GM21576 (cell line): Measurements from ENCODE around the gene PHKA2.

Experiments used
- ATAC-seq: cut with Tn5 transposase; IDR thresholded peaks from one replicate; pipeline ENCODE4 v1.9.1; 2021; ENCODE audit warnings: mild to moderate bottlenecking, moderate library complexity; ENCODE audit not compliant: unreplicated experiment

The PHKA2 gene

DNA sequence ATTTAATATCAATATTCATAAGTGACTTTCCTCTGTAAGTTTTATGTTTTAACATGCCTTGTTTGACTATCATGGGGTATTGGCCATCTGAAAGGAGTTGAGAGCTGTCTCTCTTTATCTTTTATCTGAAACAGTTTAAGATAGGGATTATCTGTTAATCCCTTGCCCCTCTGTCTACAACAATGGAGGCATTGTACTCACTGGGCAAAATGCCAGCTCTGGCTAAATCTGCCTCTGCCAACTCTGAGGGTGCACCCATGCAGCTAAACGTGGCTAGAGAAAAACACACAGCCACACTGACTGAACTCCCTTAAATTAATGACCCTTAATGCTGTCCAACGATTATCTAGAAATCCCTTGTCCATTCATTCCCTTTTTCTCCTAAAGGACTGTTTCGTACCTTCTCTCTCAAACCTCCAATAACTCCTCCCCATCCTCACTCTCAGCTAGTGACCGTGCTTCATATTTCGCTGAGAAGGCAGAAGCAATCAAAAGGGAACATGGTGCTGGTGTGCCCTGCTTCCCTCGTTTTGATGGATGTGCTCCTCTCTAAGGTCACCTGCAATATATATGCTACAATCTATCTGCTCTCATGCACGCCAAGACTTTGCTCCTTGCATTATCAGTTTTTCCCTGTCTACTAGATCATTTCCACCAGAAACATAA is 10.3 kb downstream of the PHKA2 start:
- ATAC-seq: no peak

DNA sequence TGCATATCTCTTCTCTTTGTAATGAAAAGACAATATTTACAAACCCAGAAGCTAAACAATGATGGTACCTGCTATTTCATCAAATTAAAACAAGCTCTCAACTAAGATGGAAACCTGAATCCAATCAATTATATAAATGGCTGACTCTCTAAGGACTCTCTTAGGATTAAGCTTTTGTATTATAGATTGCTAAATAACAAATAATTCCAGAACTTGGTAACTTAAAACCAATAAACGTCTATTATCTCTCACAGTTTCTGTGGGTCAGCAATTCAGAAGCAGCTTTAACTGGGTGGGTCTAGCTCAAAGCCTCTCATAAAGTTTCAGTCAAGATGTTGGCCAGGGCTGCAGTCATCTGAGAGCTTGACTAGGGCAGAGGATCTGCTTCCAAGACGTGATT is 12.4 kb downstream of the PHKA2 start:
- no peak for ATAC-seq

DNA sequence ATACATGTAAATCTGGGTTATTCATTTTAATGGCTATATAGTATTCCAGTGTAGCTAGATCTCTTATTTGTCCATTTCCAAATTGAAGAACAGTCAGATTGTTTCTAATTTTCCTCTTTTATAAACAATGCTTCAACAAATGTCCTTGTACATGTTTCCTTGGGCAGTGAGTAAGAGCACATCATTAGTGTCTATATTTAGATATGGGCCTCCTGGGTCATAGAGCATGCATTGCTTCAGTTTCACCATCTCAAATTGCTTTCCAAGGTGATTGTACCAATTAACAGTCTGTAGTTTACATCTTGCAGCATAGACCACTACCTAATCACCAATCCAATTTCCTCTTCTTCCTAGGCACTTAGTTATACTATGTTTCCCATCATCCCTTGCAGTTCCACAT is 13.4 kb downstream of the PHKA2 start:
- ATAC-seq: no peak

DNA sequence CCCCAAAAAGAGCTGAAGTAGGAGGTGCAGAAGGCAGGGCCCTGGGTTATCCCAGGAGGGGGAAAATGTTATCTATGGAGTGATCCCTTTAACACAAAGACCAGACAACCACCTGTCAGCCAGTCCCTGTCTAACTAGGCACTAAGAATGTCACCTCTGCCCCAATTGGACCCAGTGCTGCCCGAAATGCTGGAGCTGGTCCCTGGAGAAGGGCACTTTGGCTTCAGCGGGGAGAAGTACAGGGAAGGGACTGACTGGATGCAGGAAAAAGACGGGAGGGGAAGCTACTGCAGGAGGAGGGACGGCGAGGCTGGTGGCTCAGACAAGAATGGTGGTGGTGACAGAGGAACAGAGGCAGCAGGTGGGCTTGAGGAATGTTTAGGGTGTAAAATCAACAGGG is 17.3 kb downstream of the PHKA2 start:
- ATAC-seq: no peak

DNA sequence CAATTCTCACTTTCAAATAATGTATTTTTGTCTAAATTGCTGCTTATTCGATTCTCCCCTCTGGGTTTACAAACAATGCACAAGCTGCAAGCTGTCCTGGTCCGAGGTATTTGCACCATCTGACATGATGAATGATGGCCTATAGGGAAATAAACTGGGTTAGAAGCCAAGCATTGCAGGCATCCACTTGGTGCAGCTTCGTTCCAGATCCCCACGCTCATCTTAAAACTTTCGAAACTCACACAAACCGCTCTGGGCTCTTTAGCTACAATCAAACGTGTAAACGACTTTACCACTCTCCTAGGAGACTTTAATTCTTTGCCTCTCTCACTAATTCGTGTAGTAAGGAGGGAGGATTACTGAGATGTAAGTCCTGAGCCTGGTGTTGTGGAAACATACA is 19.0 kb downstream of the PHKA2 start:
- ATAC-seq: no peak

DNA sequence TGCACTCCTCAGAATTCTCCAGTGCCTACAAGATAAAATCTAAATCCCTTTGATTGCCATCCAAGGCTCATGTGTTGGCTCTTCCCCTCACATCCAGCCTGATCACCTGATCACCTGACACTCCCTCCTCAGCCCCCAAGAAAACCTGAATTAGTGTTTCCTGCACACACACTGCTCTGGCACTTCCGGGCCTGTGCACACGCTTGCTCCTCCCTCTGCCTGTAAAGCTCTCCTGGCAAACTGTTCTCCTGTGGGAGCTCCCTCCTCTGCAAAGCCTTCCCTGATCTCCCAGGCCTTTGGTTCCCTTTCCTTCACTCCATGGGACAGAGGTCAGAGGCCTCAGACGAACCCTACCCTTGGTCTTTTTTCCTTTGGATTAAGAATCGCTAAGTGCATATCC is 19.9 kb downstream of the PHKA2 start:
- no peak for ATAC-seq

DNA sequence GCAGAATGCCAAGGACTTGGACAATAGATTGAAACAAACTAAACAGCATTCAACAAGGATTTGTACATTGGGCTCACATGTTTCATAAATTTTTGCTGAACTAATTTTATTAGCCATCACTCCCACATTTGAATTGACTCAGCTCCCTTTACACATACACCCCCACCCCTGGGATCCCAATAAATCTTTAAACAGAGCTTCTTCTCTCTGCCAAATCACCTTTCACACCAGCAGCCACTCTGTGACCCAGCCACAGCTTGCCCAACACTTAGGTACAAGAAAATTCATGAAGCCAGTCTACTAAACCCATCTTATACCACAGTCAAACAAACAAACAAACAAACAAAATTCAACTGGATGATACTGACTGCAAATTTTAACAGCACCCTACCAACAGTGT is 21.6 kb downstream of the PHKA2 start:
- ATAC-seq: no peak

DNA sequence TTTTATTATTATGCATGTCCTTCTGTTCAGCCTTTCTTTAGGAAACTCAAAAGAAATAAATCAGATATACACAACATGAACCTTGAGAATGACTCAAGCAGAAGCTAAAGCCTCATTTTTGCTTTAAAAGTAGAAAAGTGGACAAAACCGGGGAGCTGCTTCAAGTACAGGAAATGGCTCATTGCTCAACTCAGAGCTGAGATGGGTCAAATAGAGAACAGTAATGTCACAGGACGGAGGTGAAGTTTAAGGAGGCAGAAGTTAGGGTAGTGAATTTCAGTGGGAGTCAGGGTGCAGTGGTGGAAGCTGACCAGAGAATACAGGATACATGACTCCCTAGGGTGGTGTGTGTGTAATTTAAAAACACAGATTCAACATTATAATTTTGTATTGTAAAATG is 22.2 kb downstream of the PHKA2 start:
- ATAC-seq: no peak

DNA sequence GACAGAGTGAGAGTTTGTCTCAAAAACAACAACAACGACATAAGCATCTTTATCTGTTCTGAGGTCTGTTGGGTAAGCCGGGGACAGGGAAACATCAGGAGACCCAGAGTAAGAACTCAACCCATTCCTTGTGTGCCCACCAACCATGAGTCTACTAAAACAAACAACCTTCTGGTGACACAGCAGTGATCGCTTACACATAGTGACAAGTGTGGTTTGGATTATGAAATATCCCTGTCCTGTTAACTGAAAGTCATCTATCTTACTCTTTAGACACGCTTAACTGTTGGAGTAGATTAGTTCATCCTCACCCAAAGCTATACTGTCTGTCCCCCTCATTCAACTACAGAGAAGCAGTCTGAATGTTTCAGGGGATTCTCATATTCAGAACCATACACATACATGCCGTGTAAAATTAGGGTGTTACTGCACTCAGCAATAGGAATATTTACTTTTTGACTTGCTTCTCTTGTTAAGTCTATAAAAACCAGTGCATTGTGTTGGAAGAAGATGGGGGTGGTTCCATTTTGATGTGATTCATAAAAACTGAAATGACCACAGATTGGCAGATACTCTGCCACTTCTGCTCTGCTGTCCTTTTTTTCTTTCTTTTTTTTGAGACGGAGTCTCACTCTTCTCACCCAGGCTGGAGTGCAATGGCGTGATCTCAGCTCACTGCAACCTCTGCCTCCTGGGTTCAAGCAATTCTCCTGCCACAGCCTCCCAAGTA is 27.4 kb downstream of the PHKA2 start:
- ATAC-seq: no peak

DNA sequence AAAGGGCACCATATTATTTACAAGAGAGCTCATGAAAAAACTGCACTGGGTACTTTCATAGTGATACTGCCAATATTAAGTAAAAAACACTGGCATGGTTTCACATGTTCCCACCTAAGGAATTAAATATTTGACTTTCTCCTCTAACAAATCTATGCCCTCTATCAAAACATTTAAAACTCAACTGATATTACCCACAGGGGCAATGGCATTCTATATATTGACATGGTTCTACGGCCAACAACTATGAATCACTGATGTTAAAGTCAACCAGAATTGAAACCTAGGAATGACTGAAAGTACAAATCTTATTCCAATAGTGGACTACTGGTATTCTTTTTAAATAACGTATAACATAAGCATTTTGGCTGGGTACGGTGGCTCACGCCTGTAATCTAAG is 28.2 kb downstream of the PHKA2 start:
- ATAC-seq: no peak

DNA sequence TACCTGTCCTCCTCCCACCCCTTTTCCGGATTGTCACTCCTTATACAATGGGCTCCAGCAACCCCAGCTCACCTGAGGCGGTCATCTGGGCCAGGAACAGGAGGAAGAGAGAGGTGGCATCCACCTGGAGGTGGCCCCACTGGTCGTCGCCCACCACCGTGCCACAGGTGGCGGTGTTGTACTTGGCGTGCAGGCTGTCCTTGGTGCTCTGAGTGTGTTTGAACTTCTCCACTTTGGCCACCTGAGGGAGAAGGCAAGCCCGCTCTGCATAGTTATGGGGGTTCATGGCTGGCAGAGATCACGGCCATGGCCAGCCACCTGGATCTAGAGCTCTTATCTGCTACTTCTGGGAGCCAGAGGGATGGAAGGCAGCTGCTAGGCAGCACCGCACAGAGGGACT is 32.9 kb downstream of the PHKA2 start:
- no peak for ATAC-seq

DNA sequence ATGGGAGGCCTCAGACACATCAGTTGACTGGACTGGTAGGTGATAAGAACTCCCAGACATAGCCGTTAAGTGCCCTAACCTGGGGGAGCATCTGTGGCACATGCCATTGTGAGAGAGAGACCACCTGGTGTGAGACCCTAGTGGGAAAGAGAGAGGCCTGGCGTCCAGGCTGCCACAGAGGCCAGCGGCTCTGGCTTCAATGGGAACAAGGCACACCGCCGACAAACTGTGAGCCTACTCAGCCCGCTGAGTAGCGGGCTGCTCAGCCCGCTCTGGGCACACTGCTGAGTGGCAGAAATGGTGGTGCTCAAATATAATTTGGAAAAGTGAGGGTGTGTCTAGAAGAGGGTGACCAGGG is 34.0 kb downstream of the PHKA2 start:
- ATAC-seq: no peak

DNA sequence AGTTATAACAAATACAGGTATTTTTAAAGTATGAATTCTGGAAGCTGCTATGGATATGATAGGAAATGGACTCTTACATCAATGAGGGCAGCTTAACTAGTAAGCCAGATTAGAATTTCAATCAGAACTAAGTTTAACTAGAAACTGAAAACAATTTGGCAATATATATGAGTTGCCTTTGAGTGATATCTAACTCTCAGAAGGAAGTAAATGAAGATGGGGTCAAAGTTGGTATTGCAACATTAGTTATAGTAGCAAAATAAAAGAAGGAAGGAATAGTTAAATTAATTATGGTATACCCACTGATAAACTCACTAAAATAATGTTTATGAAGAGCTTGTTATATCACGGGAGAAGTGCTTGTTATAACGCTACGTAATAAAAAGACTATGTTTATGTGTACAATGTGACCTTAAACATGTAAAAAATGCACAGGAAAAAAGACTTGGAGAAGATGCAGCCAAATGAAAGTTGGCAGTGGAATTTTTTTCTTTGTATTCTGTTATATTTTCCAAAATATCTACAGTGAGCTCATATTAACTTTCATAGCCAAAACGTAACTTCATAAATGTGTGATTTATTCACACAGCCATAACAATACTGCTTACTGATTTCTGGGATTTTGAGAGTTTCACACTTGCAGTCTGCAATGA is 34.5 kb downstream of the PHKA2 start:
- no peak for ATAC-seq

DNA sequence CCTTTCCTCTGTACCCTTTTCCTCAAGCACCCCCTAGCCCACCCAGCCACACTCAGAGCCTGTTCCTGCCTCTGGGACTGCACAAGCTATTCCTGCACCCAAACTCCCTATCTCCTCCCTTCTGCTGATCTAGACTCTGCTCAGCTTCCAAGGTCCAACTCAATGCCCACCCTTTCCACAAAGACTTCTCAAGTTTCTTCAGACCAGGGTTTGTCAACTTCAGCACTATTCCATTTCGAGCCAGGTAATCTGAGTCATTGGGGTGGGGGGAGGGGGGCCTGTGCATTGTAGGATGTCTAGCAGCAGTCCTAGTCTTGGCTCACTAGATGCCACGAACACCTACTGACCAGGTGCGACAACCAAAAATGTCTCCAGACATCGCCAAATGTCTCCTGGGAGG is 37.3 kb downstream of the PHKA2 start:
- no peak for ATAC-seq

DNA sequence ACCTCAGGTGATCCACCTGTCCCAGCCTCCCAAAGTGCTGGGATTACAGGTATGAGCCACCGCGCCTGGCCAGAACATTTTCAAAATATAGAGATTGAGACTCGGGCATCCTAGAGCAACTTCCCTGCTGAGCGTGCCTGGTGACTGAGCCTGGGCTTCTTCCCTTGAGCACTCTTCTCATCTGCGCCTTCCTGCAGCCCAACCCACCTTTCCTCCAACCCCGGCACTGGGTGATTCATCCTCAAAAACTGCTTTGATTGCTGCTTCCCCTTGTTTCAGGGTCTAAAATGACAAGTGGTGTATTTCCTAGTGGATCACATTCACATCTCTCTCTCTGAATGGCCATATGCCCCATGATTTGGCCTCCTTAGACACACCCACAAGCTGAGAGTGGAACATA is 37.8 kb downstream of the PHKA2 start:
- no peak for ATAC-seq

DNA sequence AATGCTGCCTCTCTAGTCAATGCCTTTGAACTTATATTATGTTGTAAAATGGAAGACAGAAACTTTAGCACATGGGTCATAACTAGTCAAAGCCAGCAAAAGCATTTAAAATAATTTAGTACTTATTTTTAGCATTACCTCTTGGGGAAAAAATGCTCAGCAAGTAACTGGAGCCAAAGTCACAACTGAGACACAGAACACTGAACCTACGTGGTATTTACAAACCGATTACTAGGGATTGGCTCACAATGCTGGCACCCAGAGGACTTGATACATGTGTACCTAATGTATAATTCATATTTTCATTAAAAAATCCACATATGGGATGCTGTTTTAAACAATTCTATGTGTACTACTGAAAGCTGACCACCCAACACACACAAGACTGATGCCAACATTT is 38.4 kb downstream of the PHKA2 start:
- no peak for ATAC-seq

DNA sequence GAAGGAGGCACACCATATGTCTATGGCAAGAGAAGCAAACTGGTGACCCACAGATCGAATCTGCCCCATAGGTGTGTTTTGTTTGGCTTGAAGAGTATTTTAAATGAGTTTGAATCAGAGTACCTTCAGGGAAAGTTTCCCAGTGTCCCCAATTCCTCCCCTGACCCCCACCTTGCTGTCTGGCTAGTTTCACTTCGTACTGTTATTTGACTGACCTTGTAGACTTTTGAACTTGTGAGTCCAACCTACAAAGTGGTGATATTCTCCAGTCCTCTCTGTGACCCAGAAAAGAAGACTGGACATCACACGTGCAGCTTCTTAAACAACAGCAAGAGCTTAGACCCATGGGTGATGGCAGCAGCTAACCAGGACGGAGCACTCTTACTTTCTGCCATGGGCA is 39.4 kb downstream of the PHKA2 start:
- no peak for ATAC-seq

DNA sequence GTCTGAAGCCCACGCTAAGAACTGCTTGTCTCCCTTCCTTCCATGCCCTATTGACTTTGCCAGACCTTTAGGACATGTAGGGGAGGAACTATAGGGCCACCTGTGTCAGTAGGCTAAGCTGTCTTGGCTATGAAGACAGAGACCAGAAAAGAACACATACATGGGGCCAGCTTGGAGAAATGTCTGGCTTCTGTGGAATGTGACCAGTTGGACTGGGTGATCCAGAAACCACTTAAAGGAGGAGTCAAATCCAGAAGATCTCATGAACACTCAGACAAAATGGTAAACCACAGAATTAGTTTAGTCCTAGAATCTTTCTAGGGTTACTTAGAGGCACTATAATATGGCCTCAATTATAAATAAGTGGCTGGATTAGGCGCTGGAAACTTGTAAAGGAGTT is 42.0 kb downstream of the PHKA2 start:
- ATAC-seq: no peak

DNA sequence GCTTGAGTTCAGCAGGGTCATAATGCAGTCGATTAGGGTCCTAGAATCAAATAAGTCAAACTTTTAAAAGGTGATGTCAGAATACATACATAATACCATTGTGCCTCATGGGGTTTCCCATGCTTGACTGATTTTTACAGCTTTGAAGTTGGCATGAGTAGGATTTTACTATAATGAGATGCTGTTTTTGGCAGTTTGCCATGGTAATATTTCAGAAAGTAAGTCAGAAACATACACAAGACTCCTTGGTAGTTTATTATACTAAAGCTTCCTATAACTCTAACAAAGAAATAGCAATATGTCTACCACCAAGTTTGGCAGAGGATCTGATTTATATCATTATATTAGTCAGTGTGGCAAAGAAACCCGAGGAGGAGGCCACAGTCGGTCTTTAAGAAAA is 45.2 kb downstream of the PHKA2 start:
- no peak for ATAC-seq

DNA sequence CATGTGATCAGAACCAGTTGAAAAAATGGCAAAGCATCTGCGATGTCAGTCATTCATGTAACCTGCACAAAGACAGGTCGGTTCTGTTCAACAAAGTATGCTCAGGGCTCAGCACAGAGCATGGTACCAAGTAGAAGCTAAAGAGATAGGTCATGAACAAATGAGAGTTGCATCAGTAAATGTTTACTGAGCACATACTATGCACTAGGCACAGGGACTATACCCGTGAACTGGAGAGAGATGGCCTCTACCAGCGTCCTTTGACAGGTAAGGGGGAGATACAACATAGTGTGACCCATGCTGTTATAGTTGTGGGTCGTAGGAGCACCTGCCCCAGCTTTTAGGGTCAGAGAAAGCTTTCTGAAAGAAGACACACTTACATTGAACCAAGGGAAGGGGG is 46.7 kb downstream of the PHKA2 start:
- no peak for ATAC-seq

DNA sequence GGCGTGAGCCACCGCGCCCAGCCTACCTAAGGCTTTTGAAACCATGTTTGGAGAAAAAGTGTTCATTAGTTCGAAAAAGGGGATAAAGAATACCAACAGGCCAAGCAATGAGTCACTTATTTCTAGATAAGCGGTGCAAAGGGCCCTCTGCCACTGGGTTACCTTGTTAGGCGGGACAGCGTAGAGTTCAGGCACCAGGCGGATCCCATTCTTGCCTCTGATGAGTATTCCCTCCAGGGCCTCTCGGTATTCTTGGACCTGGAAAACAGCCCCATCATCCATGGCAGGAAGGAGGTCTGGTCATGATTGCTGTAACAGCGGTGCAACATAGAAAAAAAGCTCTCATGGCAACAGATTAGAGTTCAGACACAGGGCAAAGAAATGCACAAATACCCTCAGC is 48.0 kb downstream of the PHKA2 start:
- ATAC-seq: no peak

DNA sequence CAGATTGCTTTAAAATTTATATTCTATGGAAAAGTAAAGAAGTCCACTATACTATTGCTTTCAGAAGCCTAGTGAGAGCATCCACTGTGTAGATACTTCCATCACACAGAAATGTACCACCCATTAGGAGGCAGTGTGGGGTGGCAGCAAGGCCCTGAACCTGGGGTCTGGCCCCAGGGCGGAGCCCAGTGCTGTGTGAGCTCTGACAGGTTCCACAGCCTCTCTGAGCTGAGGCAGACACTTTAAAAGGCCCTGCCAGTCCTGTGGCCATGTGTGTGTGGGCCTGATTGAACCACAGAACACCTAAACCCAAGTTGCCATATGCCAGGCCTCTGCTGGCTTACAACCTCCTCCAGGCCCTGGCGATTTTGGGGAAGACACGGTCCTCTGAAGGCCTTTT is 49.2 kb downstream of the PHKA2 start:
- no peak for ATAC-seq

DNA sequence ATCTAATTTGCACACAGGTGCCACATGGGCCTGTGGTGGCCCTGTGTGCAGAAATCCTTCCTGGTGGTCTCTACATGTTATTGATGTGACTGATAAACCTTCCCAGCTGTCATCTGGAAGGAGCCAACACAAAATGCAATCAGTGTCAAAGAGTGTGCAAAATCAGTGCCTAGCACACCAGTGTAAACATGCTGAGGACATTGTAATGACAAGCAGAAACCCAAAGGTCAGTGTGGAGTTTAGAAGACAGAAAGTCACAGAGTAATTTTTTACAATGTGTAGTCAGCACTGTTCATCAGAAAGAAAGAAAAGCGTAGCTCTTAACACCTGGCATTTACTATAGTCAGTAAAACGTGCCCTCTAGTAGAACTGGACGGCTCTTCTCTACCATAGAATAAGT is 50.3 kb downstream of the PHKA2 start:
- no peak for ATAC-seq
